Dermis microvascular lymphatic vessel endothelial cell (primary cell): ENCODE data around the gene CSNK2A3. TPM values are rescaled to one million over a fixed set of nuclear protein-coding genes. Genes with fewer than 3 reads are reported as not detected.
"Not testable (repeated sequence)": the region's sequence is repeated elsewhere in the genome, so short reads cannot be mapped to it uniquely, and the experiment has no call there.

Experiments used
- DNase-seq, 2 donors: peaks; one replicate each; pipeline versions ENCODE4 v3.0.0 to v3.0.0-alpha.2; 2010; ENCODE audit warnings: low read depth in 2 of 2
- total RNA-seq: library from RNA; depleted of rRNA; stranded (reverse); fragments of >200 nt; gene quantifications from 2 replicates; pipeline ENCODE4 v1.2.1, GENCODE V29; 2014

The CSNK2A3 gene
- total RNA-seq, 1 donor from 2014 or later: 2.1 TPM

DNA sequence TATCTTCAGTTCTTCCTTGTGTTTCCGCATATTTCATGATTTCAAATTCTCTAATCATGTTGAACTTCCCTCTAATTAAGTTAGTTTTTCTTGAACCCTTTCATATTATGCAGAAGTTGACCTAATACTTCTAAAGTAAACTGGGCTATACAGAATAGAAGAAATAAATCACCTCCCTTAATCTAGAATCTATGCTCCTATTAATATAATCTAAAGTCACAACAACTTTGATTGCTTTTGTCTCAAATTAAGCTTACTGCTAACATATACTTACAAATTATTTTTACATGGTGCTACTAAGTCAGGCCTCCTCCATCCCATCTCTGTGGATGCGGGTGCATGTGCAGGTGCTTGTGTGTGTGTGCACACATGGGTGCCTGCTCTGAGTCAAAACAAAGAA, 27.3 kb upstream of the CSNK2A3 start:
- no peak for DNase-seq

DNA sequence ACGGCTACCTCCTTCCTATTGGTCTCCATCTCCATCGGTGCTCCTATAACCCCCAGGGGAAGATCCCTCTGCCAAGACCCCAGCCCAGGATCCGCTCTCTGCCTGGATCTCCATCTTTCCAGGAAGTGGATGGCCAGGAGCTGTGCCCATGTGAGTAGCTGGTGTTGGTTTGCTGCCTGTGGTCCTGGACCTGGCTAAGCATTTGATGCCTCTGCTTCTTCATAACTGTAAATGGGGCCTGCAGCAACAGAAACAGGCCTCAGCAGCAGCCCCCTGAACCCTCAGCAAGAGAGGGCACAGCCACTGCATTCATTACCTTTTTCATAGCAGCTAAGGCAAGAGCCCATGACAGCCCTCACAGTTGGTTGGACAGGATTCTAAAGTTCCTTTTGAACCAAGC, 26.6 kb upstream of the CSNK2A3 start:
- DNase-seq: no peak

DNA sequence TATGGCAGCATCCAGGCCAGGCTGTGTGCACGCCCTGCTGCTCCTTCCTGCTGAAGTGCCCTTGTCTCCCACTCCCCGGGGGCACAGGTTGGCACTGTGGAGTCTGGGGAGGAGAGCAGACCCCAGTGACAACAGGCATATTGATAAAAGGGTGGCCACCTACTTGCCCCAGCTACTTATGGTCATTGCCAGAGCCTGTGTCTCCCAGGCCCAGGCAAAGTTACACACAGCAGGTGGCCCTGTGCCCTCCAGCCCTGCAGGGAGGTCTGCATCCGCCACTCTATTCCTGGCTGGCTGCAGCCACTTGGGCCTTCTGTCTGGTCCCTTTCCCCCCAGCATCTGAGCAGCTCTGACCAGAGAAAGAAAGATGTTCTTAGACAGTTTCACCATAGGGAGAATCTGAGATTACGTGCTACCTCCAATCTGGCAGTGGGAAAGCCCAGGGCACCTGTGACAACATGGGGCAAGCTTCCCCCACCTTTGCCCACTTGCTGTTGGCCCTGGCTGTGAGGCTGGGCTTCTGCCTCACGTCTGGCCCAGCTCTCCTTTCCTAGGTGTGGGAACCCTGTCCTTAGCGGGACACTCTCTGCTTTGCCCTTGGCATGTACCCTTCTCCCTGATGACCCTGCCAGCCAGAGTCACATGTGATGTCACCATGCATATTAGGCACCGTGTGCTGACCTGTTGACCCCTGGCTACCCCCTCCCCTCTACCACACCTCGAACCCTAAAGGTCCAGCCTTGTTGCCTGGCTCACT, 25.3 kb upstream of the CSNK2A3 start:
- DNase-seq: no peak

DNA sequence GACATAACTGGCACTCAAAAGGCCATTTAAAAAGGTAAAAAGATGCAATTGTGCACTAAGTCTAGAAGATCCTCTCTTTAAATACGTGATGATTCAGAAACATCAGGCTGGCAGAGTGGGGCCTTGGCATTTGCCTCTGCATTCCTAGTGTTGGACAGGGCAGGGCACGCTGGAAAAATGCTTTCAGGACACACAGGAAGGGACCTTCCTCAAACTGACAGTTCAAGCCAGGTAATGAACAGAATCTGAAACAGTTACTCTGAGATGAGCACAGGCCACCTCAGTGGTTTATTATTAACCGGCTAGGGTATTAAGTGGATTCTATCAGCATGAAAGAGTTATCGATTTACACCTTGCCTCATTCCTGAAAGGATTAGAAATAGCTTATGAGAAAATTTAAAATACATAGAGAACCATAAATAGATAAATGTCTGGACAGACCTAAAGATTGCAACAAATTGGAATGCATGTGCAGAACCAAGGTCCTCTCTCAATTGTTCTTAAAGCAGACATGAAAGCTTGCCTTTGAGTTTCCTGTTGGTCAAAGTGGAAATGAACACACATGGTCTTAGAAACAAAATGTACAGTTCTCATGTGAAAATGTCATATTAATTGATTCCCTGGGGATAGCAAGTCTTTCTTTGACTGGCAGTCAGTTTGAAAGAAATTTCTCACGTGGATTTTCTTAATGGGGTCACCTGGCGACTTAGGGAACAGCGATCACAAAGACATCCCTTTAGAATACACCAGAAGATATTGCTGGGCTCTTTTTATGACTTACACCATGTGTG, 21.5 kb upstream of the CSNK2A3 start:
- DNase-seq: no peak

DNA sequence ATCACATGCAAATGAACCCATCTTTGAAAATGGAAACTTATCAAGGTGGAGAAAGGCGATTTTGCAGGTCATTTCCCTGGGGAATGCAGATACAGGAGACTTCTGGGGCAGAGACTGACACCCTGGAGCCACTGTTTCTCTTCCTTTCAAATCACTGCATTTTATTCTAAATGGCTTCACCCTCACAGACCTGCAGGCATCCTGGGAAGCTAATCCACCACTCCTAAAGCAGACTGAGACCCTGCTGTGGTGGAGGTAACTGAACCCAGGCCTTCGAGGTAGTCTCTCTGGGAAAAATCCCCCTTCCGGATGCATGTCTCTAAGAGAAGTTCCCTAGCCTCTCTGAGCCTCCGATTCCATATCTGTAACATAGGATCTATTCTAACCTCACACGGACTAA, 20.9 kb upstream of the CSNK2A3 start:
- no peak for DNase-seq

GRCh38 chr11:11372461-11372860, 19.4 kb upstream of the CSNK2A3 start:
- no peak for DNase-seq

DNA sequence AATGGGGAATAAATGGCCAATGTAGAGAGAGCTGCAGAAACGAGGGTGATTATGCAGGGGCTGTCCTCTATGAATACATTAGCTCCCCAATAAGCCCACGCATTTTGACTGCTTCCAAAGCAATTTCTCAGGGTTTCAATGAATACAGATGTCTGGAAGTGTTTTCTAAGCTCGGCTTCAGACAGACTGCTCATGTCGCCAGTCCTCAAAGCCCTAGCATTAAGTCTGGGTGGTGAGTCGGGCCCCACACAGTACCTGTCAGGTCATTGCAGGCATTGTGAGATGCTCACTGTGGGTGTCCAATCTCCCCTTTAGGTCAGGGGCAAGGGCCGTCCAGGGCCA, 17.9 kb upstream of the CSNK2A3 start:
- DNase-seq: no peak

GRCh38 chr11:11370255-11370961, 17.4 kb upstream of the CSNK2A3 start:
- no peak for DNase-seq

GRCh38 chr11:11366793-11367192, 13.7 kb upstream of the CSNK2A3 start:
- peak in 1 of 2 donors; percentile 17 for DNase-seq

DNA sequence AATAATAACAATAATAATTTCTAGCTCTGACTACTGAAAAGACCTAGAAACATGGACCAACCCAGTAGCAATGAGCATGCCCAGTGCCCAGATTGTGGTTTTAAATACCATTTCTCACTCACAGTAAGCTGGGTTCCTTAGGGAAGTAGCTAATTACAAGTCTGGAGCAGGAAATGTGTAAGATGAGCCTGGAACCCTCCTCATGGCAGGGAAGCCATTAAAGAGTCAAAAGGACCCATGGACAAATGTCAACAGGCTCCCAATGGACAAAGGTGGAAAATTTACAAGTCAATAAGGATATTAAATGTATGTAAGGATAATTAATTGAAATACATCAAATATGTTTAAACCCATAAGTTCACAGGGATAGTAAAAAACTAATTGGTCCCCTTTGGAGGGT, 10.6 kb upstream of the CSNK2A3 start:
- DNase-seq: no peak

- no peak for DNase-seq
Observed at GRCh38 chr11:11359611-11360010, 6.6 kb upstream of the CSNK2A3 start.

DNA sequence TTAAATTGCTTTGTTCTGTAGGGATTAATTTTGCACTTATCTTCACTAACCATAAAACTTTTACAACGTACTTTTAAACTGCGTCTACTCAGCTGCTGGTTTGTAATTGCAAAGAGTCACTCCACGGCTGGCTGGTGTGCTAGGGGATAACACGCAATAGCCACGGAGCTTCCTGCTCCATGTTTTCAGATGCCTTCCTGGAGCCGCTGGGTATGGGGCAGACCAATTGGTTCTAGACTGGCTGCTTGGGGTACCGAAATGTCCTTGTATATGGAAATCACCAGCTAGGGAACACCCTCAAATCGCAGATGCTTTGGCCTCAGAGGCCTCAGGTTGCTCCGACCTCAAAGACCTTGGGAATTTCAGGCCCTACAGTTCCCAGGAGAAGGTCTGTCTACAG, 3.8 kb upstream of the CSNK2A3 start:
- no peak for DNase-seq

DNA sequence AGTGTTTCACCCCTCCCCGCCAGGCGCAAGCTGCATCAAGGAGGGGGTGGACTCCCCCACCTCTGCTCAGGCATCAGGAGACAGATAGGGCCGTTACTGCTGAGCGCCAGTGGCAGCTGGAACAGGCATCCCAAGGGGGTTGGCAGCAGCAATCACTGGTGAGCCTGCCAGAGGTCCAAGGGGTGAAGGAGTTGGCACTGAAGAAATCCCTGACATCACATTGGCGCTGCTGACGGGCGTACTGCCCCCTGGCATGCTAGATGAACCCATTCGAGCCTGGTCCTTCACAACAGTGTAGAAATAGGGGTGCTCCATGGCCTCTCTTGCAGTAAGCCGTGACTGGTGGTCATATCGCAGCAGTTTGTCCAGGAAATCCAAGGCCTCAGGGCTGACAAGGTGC, 1.2 kb downstream of the CSNK2A3 start:
- not testable (repeated sequence) for DNase-seq

GRCh38 chr11:11351042-11351586, 1.9 kb downstream of the CSNK2A3 start:
- no peak for DNase-seq

- peak; percentile 12 to 88 for DNase-seq
Observed at GRCh38 chr11:11349870-11350337, 3.1 kb downstream of the CSNK2A3 start.

- DNase-seq: peak; percentile 20 to 71
Observed at GRCh38 chr11:11349106-11349825, 3.8 kb downstream of the CSNK2A3 start.

DNA sequence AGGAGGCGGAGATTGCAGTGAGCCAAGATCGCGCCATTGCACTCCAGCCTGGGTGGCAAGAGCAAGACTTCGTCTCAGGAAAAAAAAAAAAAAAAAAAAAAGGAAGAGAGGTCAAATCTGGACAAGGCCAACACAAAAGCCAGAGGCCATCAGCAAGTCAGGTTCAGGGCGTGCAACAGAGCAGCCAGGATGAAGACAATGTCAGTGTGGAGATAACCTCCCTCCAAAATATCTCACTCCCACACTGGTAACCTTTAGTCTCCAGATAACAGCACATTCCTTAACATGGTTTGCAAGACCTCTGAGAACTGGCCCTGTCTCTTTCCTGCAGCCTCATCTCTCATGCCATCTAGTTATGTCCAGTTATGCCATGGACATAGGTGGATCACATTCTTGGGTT, 4.7 kb downstream of the CSNK2A3 start:
- DNase-seq: no peak

DNA sequence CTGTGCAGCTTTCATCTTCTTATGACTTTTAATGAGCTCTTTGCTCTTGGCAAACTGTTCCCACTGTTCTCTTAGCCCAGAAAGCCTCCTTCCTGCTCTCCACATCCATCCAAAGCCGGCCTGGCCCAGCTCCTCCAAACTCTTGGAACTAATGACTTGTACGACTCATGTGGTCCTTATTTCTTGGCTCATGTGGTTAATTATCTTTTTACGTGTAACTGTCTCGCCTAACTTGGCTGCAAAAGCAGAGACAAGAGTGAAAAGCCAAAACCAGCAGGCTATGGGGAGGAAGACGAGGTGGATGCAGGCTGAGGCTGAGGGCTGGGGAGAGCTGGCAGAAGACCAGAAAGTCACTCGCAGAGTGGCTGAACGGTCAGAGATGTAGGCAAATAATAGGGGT, 5.5 kb downstream of the CSNK2A3 start:
- DNase-seq: no peak

DNA sequence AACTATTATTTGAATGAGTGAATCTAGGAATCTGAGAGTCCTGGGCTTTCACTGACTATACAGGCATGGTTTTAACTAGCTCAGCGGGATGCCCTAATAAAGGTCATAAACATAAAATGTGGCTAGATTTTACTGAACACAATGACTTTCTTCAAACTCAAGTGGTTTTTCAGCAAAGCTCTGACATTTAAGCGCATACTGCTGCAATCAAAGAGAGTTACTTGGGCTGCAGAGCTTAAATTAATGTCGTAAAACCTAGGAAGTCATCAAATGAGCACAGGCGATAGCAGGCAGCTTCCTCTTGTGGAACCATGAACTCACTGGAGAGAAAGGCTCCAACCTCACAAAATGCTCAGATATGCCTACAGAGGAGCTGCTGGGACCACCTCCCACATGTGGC, 6.7 kb downstream of the CSNK2A3 start:
- no peak for DNase-seq

GRCh38 chr11:11345099-11345498, 8.0 kb downstream of the CSNK2A3 start:
- DNase-seq: no peak

DNA sequence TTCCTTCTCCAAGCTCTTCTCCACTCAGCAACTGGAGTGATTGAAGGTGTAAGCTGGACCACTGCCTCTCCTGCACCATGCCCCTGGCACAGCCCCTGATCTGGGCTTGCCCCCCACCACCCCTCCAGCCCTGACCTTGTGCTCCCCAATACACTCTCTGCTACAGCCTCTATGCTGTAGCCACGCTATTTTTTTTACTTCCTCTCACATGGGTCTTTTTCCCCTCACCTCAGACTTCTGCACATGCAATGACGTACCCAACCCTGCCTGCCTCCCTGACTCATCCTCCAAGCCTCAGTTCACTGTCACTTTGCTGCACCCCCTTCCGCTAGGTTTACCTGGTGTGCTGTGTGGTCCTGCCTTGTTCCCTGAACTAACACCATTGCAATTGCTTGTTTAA, 9.0 kb downstream of the CSNK2A3 start:
- DNase-seq: no peak
